ENCODE measurements around the gene VIL1. TPM values are rescaled to one million over a fixed set of nuclear protein-coding genes. Genes with fewer than 3 reads are reported as not detected.

The VIL1 gene
- total and polyA plus RNA-seq, 2 of the 13 experiments (the other 11 are each of a cell fraction or from before 2014, with no cell fraction given): 287 to 301 TPM

DNA sequence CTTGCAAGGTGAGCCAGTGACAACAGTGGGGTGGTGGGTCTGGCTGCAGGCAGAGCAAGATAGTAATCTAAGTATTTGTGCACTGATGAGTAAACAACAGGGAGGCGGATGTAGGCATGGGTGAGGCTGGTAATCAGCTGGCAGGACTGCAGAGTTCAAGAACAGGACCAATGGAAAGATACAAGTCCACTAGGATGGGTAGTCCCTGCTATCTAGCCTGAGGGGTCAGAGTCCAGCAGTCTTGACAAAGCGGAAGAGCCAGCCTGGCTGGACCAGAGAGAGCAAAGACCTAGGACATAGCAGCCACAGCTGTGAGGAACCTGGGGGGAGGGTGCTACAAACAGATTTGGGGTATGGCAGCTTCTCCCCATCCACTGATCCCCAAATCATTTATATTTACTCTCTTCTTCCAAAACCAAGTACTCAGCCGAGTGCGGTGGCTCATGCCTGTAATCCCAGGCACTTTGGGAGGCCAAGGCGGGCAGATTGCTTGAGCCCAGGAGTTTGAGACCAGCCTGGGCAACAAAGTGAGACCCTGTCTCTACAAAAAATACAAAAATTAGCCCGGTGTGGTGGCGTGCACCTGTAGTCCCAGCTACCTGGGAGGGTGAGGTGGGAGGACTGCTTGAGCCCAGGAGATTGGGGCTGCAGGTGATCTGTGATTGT, 25.9 kb downstream of the VIL1 start (continued):
- TF ChIP-seq ASH2L (IDR thresholded peaks at IDR 0.05; ENCODE audit: insufficient read length, low read depth, low read length) (no peak), UBTF (CRISPR knock-in tag; IDR thresholded peaks at IDR 0.05) (peak; percentile 73), YY1 (IDR thresholded peaks at IDR 0.05; ENCODE audit: insufficient read depth, insufficient replicate concordance, low read depth, low read length) (no peak), MED1 (CRISPR knock-in tag; IDR thresholded peaks at IDR 0.05) (peak; percentile 99), ATF1 (CRISPR knock-in tag; IDR thresholded peaks at IDR 0.05) (peak; percentile 39; the same call in 1 of the 2 replicates), BRCA1 (CRISPR knock-in tag; IDR thresholded peaks at IDR 0.05) (peak; percentile 69; the same call in 1 of the 2 replicates)
- TF ChIP-seq, protein P1, sequence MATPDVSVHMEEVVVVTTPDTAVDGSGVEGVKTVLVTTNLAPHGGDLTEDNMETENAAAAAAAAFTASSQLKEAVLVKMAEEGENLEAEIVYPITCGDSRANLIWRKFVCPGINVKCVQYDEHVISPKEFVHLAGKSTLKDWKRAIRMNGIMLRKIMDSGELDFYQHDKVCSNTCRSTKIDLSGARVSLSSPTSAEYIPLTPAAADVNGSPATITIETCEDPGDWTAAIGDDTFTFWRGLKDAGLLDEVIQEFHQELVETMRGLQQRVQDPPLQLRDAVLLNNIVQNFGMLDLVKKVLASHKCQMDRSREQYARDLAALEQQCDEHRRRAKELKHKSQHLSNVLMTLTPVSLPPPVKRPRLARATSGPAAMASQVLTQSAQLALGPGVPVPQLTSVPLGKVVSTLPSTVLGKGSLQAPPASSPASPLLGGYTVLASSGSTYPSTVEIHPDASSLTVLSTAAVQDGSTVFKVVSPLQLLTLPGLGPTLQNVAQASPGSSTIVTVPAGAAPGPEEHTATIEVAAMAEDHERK (CRISPR knock-in tag; IDR thresholded peaks at IDR 0.05; ENCODE audit: low read depth): no peak; the same call in 1 of the 2 replicates
- TF ChIP-seq, protein P2, sequence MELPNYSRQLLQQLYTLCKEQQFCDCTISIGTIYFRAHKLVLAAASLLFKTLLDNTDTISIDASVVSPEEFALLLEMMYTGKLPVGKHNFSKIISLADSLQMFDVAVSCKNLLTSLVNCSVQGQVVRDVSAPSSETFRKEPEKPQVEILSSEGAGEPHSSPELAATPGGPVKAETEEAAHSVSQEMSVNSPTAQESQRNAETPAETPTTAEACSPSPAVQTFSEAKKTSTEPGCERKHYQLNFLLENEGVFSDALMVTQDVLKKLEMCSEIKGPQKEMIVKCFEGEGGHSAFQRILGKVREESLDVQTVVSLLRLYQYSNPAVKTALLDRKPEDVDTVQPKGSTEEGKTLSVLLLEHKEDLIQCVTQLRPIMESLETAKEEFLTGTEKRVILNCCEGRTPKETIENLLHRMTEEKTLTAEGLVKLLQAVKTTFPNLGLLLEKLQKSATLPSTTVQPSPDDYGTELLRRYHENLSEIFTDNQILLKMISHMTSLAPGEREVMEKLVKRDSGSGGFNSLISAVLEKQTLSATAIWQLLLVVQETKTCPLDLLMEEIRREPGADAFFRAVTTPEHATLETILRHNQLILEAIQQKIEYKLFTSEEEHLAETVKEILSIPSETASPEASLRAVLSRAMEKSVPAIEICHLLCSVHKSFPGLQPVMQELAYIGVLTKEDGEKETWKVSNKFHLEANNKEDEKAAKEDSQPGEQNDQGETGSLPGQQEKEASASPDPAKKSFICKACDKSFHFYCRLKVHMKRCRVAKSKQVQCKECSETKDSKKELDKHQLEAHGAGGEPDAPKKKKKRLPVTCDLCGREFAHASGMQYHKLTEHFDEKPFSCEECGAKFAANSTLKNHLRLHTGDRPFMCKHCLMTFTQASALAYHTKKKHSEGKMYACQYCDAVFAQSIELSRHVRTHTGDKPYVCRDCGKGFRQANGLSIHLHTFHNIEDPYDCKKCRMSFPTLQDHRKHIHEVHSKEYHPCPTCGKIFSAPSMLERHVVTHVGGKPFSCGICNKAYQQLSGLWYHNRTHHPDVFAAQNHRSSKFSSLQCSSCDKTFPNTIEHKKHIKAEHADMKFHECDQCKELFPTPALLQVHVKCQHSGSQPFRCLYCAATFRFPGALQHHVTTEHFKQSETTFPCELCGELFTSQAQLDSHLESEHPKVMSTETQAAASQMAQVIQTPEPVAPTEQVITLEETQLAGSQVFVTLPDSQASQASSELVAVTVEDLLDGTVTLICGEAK (IDR thresholded peaks at IDR 0.05): no peak
- TF ChIP-seq, protein P2 (CRISPR knock-in tag; IDR thresholded peaks at IDR 0.05): peak; percentile 75; the same call in 1 of the 2 replicates
- TF ChIP-seq, protein P3, sequence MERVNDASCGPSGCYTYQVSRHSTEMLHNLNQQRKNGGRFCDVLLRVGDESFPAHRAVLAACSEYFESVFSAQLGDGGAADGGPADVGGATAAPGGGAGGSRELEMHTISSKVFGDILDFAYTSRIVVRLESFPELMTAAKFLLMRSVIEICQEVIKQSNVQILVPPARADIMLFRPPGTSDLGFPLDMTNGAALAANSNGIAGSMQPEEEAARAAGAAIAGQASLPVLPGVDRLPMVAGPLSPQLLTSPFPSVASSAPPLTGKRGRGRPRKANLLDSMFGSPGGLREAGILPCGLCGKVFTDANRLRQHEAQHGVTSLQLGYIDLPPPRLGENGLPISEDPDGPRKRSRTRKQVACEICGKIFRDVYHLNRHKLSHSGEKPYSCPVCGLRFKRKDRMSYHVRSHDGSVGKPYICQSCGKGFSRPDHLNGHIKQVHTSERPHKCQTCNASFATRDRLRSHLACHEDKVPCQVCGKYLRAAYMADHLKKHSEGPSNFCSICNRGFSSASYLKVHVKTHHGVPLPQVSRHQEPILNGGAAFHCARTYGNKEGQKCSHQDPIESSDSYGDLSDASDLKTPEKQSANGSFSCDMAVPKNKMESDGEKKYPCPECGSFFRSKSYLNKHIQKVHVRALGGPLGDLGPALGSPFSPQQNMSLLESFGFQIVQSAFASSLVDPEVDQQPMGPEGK (CRISPR knock-in tag; IDR thresholded peaks at IDR 0.05): peak; percentile 75
- TF ChIP-seq, protein P4, sequence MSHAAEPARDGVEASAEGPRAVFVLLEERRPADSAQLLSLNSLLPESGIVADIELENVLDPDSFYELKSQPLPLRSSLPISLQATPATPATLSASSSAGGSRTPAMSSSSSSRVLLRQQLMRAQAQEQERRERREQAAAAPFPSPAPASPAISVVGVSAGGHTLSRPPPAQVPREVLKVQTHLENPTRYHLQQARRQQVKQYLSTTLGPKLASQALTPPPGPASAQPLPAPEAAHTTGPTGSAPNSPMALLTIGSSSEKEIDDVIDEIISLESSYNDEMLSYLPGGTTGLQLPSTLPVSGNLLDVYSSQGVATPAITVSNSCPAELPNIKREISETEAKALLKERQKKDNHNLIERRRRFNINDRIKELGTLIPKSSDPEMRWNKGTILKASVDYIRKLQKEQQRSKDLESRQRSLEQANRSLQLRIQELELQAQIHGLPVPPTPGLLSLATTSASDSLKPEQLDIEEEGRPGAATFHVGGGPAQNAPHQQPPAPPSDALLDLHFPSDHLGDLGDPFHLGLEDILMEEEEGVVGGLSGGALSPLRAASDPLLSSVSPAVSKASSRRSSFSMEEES (CRISPR knock-in tag; IDR thresholded peaks at IDR 0.05): 0 out of 2 replicates have a peak, but pooled peaks have one; percentile 74

All from HepG2 (cell line).